DMS 273 (cell line): ENCODE results near the gene ADAMTSL5.
A peak's percentile ranks its signal among the peaks of the same experiment; 100 is the strongest.
"Not testable (repeated sequence)": the region's sequence is repeated elsewhere in the genome, so short reads cannot be mapped to it uniquely, and the experiment has no call there.

Experiments used
- DNase-seq: peaks from one replicate; lab custom pipeline; 2025; ENCODE audit not compliant: unreplicated experiment; lab: John Stamatoyannopoulos, UW

ADAMTSL5 gene

GRCh38 chr19:1530856-1531255 is 18.0 kb upstream of the ADAMTSL5 start:
- not testable (repeated sequence) for DNase-seq

GRCh38 chr19:1529430-1529816 is 16.6 kb upstream of the ADAMTSL5 start:
- no peak for DNase-seq

- DNase-seq: no peak
Observed at GRCh38 chr19:1528596-1529429, 16.0 kb upstream of the ADAMTSL5 start.

GRCh38 chr19:1527650-1528309 is 15.0 kb upstream of the ADAMTSL5 start:
- DNase-seq: no peak

- no peak for DNase-seq
Observed at GRCh38 chr19:1526979-1527649, 14.3 kb upstream of the ADAMTSL5 start.

- DNase-seq: no peak
Observed at GRCh38 chr19:1526066-1526778, 13.4 kb upstream of the ADAMTSL5 start.

- no peak for DNase-seq
Observed at GRCh38 chr19:1525343-1525742, 12.5 kb upstream of the ADAMTSL5 start.

- DNase-seq: no peak
Observed at GRCh38 chr19:1524972-1525325, 12.1 kb upstream of the ADAMTSL5 start.

GRCh38 chr19:1524287-1524971 is 11.6 kb upstream of the ADAMTSL5 start:
- no peak for DNase-seq

- no peak for DNase-seq
Observed at GRCh38 chr19:1523412-1524286, 10.8 kb upstream of the ADAMTSL5 start, which contains the start of gene PLK5. TSS of gene PLK5 (plus strand) at chr19:1524077. CDS start at chr19:1526997, 2,920 bp downstream.

GRCh38 chr19:1522838-1523237 is 10.0 kb upstream of the ADAMTSL5 start:
- DNase-seq: no peak

GRCh38 chr19:1522061-1522460 is 9.2 kb upstream of the ADAMTSL5 start:
- DNase-seq: no peak

GRCh38 chr19:1521636-1522035 is 8.8 kb upstream of the ADAMTSL5 start:
- peak; percentile 76 for DNase-seq

- no peak for DNase-seq
Observed at GRCh38 chr19:1520203-1520780, 7.5 kb upstream of the ADAMTSL5 start.

- not testable (repeated sequence) for DNase-seq
Observed at GRCh38 chr19:1519802-1520201, 7.0 kb upstream of the ADAMTSL5 start.

- no peak for DNase-seq
Observed at GRCh38 chr19:1518471-1518870, 5.7 kb upstream of the ADAMTSL5 start.

- DNase-seq: peak; percentile 59
Observed at GRCh38 chr19:1516395-1516753, 3.6 kb upstream of the ADAMTSL5 start.

GRCh38 chr19:1514986-1515721 is 2.3 kb upstream of the ADAMTSL5 start:
- DNase-seq: no peak

- no peak for DNase-seq
Observed at GRCh38 chr19:1514295-1514661, 1.5 kb upstream of the ADAMTSL5 start.
